ACC112 (cell line): Measurements from ENCODE around the gene CERS5.

Experiments used
- H2AFZ ChIP-seq: fragments of 200-600 bp; sonication (generic); one replicate; pipeline ENCODE4 v1.6.0; 2017; ENCODE audit warnings: antibody characterized with exemption, low read length; ENCODE audit not compliant: unreplicated experiment
- H3K27ac ChIP-seq: fragments of 200-600 bp; sonication (generic); 2 replicates; pipeline ENCODE4 v1.5.1; 2014; ENCODE audit warnings: low read depth, mild to moderate bottlenecking, antibody characterized with exemption, low read length, moderate library complexity
- H3K27me3 ChIP-seq: fragments of 200-600 bp; sonication (generic); 2 replicates; pipeline ENCODE4 v1.6.1; 2014; ENCODE audit warnings: mild to moderate bottlenecking, antibody characterized with exemption, low read length, moderate library complexity, mixed read lengths; ENCODE audit not compliant: insufficient read depth
- H3K36me3 ChIP-seq: fragments of 200-600 bp; sonication (generic); 2 replicates; pipeline ENCODE4 v1.6.1; 2016; ENCODE audit warnings: mild to moderate bottlenecking, antibody characterized with exemption, low read length, moderate library complexity, mixed read lengths; ENCODE audit not compliant: insufficient read depth
- H3K4me1 ChIP-seq: fragments of 200-600 bp; sonication (generic); one replicate; pipeline ENCODE4 v1.6.1; 2016; ENCODE audit warnings: low read length, mixed read lengths; ENCODE audit not compliant: insufficient read depth, unreplicated experiment, control insufficient read depth
- H3K4me3 ChIP-seq: fragments of 200-600 bp; sonication (generic); 2 replicates; pipeline ENCODE4 v1.5.1; 2014; ENCODE audit warnings: mild to moderate bottlenecking, low read depth, low read length
- H3K79me2 ChIP-seq: fragments of 200-600 bp; sonication (generic); one replicate; pipeline ENCODE4 v1.6.0; 2016; ENCODE audit warnings: low read length; ENCODE audit not compliant: control insufficient read depth, unreplicated experiment, insufficient read depth

CERS5 gene

DNA sequence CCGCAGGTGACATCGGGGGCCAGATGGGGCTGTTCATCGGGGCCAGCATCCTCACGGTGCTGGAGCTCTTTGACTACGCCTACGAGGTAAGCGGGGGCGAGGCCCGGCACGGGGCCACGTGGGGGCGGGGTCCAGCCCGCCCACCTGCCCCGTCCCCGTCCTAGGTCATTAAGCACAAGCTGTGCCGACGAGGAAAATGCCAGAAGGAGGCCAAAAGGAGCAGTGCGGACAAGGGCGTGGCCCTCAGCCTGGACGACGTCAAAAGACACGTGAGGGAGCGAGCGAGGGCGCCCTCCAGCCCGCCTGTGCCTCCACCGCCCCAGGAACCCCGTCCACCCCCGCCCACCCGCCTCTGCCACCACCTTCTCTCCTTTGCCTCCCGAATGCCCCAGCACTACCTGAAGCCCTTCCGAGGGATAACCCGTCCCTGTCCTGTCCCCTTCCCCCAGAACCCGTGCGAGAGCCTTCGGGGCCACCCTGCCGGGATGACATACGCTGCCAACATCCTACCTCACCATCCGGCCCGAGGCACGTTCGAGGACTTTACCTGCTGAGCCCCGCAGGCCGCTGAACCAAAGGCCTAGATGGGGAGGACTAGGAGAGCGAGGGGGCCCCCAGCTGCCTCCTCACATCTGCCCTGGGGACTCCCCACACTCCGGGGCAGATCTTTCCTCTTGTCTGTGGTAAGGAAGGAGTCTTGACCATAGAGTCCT lies 85.9 kb downstream of the CERS5 start:
- peaks cover 16% of the 10 kb centered on the region for H3K4me1 ChIP-seq
- H3K36me3 ChIP-seq, result no peaks in the 10 kb centered on the region
- no peaks in the 10 kb centered on the region for H3K27me3 ChIP-seq
- H3K79me2 ChIP-seq, result peaks cover 14% of the 10 kb centered on the region
- H2AFZ ChIP-seq, result no peak overlapping the region
- H3K27ac ChIP-seq, result no peak overlapping the region
- H3K4me3 ChIP-seq, result no peak overlapping the region

DNA sequence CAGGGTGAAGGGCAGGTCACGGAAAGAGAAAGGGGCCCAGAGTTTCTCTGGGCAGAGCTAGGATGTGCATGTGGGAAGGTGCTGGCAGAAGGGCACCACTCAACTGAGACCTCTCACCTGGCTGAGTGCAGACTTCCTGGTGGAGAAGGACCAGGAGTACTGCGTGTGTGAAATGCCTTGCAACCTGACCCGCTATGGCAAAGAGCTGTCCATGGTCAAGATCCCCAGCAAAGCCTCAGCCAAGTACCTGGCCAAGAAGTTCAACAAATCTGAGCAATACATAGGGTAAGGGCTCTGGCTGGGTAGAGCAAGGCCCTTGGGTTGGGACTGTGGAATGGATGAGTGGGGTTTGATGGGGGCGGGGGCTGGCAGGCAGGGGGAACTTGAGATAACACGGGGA lies 87.4 kb downstream of the CERS5 start:
- H2AFZ ChIP-seq, result no peak overlapping the region
- peaks cover 9% of the 10 kb centered on the region for H3K79me2 ChIP-seq
- H3K27ac ChIP-seq, result no peak overlapping the region
- H3K36me3 ChIP-seq, result no peaks in the 10 kb centered on the region
- no peak overlapping the region for H3K4me3 ChIP-seq
- peaks cover 17% of the 10 kb centered on the region for H3K4me1 ChIP-seq
- H3K27me3 ChIP-seq, result no peaks in the 10 kb centered on the region
